Measurements from ENCODE around the gene CSRNP2. TPM values are rescaled to one million over a fixed set of nuclear protein-coding genes. Genes with fewer than 3 reads are reported as not detected.

Gene CSRNP2
- total and polyA plus RNA-seq, 2 of the 8 experiments (the other 6 are each of a cell fraction or from before 2014, with no cell fraction given) = 13.7 to 34.0 TPM

- no peak overlapping the region for H3K14ac ChIP-seq (ENCODE audit: insufficient read length)
- WGBS, 2 experiments (ENCODE audit: extremely low coverage in 1 of 2, insufficient coverage in 1 of 2, insufficient read length in 1 of 2, insufficient replicate concordance in 2 of 2, low coverage in 1 of 2, low lambda C conversion rate in 2 of 2, missing lambda C conversion rate in 1 of 2) = 89% methylated on average over 3 of the region's 3 CpGs; no CpG with 5 or more reads in 1 of the 2 experiments
- no peak overlapping the region for H3K23ac ChIP-seq (ENCODE audit: insufficient read length)
- no peak overlapping the region for H2AK5ac ChIP-seq (ENCODE audit: low read depth, low read length)
- H3K9me3 ChIP-seq (ENCODE audit: insufficient read depth in 2 of 2, low read depth in 1 of 2, low read length in 1 of 2) = no peaks in the 10 kb centered on the region
- FAIRE-seq = no peak
- H2BK120ac ChIP-seq (replicated peaks; ENCODE audit: low read depth, low read length) = no peak overlapping the region
- no peak overlapping the region for H2BK15ac ChIP-seq (ENCODE audit: low read length)
- no peaks in the 10 kb centered on the region for H4K20me1 ChIP-seq (replicated peaks in 1 of 2; ENCODE audit: control insufficient read depth in 1 of 2, insufficient read depth in 2 of 2, low read length in 2 of 2)
- no peak overlapping the region for H3K4me2 ChIP-seq (ENCODE audit: insufficient read depth in 1 of 2, low read depth in 2 of 2, low read length in 2 of 2)
- H3K4me1 ChIP-seq (replicated peaks in 1 of 4; ENCODE audit: control insufficient read depth in 3 of 4, insufficient read depth in 4 of 4, low read length in 3 of 4) = no peaks in the 10 kb centered on the region
- no peak for DNase-seq (ENCODE audit: low read depth in 1 of 2, low spot score in 2 of 2)
- CTCF ChIA-PET (ENCODE audit: partially characterized antibody) = no interaction called here
- no peak overlapping the region for H3K4ac ChIP-seq (replicated peaks; ENCODE audit: insufficient read length, low read depth, low read length)
- H3K36me3 ChIP-seq (ENCODE audit: control insufficient read depth in 2 of 4, insufficient read depth in 4 of 4, low read length in 3 of 4) = peaks cover 2 to 21% (median 12%) of the 10 kb centered on the region in 4 experiments; a peak in 7 of 8 replicates
- H4K8ac ChIP-seq (ENCODE audit: extremely low read depth, insufficient read depth, low read length) = no peak overlapping the region
- no peaks in the 10 kb centered on the region for H3K23me2 ChIP-seq (ENCODE audit: low read depth, low read length)
- H3K9ac ChIP-seq (replicated peaks in 1 of 4; ENCODE audit: extremely low read depth in 1 of 4, low read depth in 3 of 4, low read length in 3 of 4) = no peak overlapping the region
- H4K5ac ChIP-seq (ENCODE audit: insufficient read length, low read depth, low read length) = no peak overlapping the region
- no peaks in the 10 kb centered on the region for H3K27me3 ChIP-seq (replicated peaks in 1 of 4; ENCODE audit: control insufficient read depth in 3 of 4, extremely low read depth in 1 of 4, insufficient read depth in 3 of 4, low read length in 3 of 4)
- H2AFZ ChIP-seq (ENCODE audit: low read length) = no peak overlapping the region
- no peak overlapping the region for H3K4me3 ChIP-seq (ENCODE audit: extremely low read depth in 1 of 4, insufficient read depth in 2 of 4, low read depth in 3 of 4, low read length in 4 of 4)
- H3K79me2 ChIP-seq (ENCODE audit: control insufficient read depth in 1 of 2, insufficient read depth in 2 of 2, low read length in 2 of 2) = no peaks in the 10 kb centered on the region
- no peak overlapping the region for H4K91ac ChIP-seq (replicated peaks; ENCODE audit: insufficient read length, low read length)
- no peaks in the 10 kb centered on the region for H3K79me1 ChIP-seq (ENCODE audit: low read depth, low read length)
- H3K27ac ChIP-seq (ENCODE audit: low read depth, low read length) = no peak overlapping the region
- H3K18ac ChIP-seq (ENCODE audit: extremely low read depth, low read length) = no peak overlapping the region
- H3K56ac ChIP-seq (replicated peaks; ENCODE audit: insufficient read length, low read depth, low read length) = no peak overlapping the region
- POLR2A ChIA-PET (ENCODE audit: partially characterized antibody) = interaction anchor here (0.7 kb wide), 1 partner anchor 36 kb away, joined by 4 read pairs; the partner anchor contains the start of gene CSRNP2
- no peak overlapping the region for H2BK12ac ChIP-seq (ENCODE audit: low read depth, low read length)
- H2BK5ac ChIP-seq (ENCODE audit: low read depth, low read length) = no peak overlapping the region
- no peak overlapping the region for H2BK20ac ChIP-seq (ENCODE audit: low read length)
- no peak for TF ChIP-seq CBX8 (IDR thresholded peaks at IDR 0.05; ENCODE audit: borderline replicate concordance, low read depth, low read length)
- TF ChIP-seq YY1 (IDR thresholded peaks at IDR 0.05; ENCODE audit: low read depth, low read length) = no peak
- TF ChIP-seq SIRT6 (IDR thresholded peaks at IDR 0.05; ENCODE audit: low read length) = no peak
- no peak for TF ChIP-seq HDAC2 (IDR thresholded peaks at IDR 0.05; ENCODE audit: borderline replicate concordance in 1 of 2, low read depth in 2 of 2, low read length in 2 of 2)
- no peak for TF ChIP-seq KDM4A (IDR thresholded peaks at IDR 0.05; ENCODE audit: low read depth, low read length, severe bottlenecking)
- no peak for TF ChIP-seq GABPA (IDR thresholded peaks at IDR 0.05; ENCODE audit: borderline replicate concordance, insufficient read depth, low read length)
- TF ChIP-seq TAF7 (optimal IDR thresholded peaks at IDR 0.05; ENCODE audit: borderline replicate concordance, low read depth, low read length) = no peak
- no peak for TF ChIP-seq RXRA (IDR thresholded peaks at IDR 0.05; ENCODE audit: insufficient read depth, low read depth, low read length)
- no peak for TF ChIP-seq ATF3 (IDR thresholded peaks at IDR 0.05; ENCODE audit: insufficient read depth, low read depth, low read length)
- no peak for TF ChIP-seq CTBP2 (IDR thresholded peaks at IDR 0.05; ENCODE audit: borderline replicate concordance, insufficient read depth, insufficient read length, low read length)
- no peak for TF ChIP-seq FOSL1 (IDR thresholded peaks at IDR 0.05; ENCODE audit: insufficient read depth, low read depth, low read length)
- no peak for TF ChIP-seq EGR1 (IDR thresholded peaks at IDR 0.05; ENCODE audit: borderline replicate concordance, low read depth, low read length)
- no peak for TF ChIP-seq CHD2 (IDR thresholded peaks at IDR 0.05; ENCODE audit: low read length)
- no peak for TF ChIP-seq CHD1 (IDR thresholded peaks at IDR 0.05; ENCODE audit: low read depth, low read length)
Measured at GRCh38 chr12:51118706-51119105, 35.3 kb upstream of the CSRNP2 start.
